ENCODE data around the gene CTU1.

CTU1 gene

GRCh38 chr19:51086153-51086850 is 21.9 kb downstream of the CTU1 start:
- Histone ChIP-seq H3K9me3 (ENCODE audit: control insufficient read depth, insufficient read depth, low read depth, low read length) (no peaks in the 10 kb centered on the region), H3K27ac (ENCODE audit: extremely low read depth, low read depth, low read length) (no peak overlapping the region), H3K36me3 (ENCODE audit: control insufficient read depth in 2 of 2, insufficient read depth in 1 of 2, low read length in 2 of 2) (no peaks in the 10 kb centered on the region), H3K4me1 (ENCODE audit: control insufficient read depth, insufficient read depth, low read length) (no peaks in the 10 kb centered on the region), H3K4me3 (ENCODE audit: low read depth, low read length) (no peak overlapping the region)
- TF ChIP-seq ZNF596 (tag by site-specific recombination; IDR thresholded peaks at IDR 0.05) (no peak), ZFP3 (tag by site-specific recombination; IDR thresholded peaks at IDR 0.05; ENCODE audit: low read depth) (peak; percentile 73; the same call in 1 of the 2 replicates)
- ChIA-PET CTCF (interaction anchor here (0.7 to 1.4 kb wide), 5 partner anchors 8 to 164 kb away, joined by 3 read pairs; no protein-coding TSS in a partner anchor), POLR2A (interaction anchor here (1.4 kb wide), 1 partner anchor 15 kb away, joined by 5 read pairs; no protein-coding TSS in a partner anchor)

GRCh38 chr19:51084505-51084904 is 23.7 kb downstream of the CTU1 start:
- Histone ChIP-seq H3K4me3 (ENCODE audit: low read depth, low read length) (no peak overlapping the region), H3K4me1 (ENCODE audit: control insufficient read depth, insufficient read depth, low read length) (no peaks in the 10 kb centered on the region)
- CTCF ChIA-PET, result interaction anchor here (0.6 to 1.3 kb wide), 3 partner anchors 10 to 546 kb away, joined by 3 to 7 read pairs (median 3); no protein-coding TSS in a partner anchor

GRCh38 chr19:51083783-51084182 is 24.4 kb downstream of the CTU1 start:
- CTCF ChIA-PET, result interaction anchor here (0.6 to 0.9 kb wide), 2 partner anchors 11 to 545 kb away, joined by 3 to 7 read pairs; no protein-coding TSS in a partner anchor
- H3K4me3 ChIP-seq (ENCODE audit: low read depth, low read length), result no peak overlapping the region
- POLR2A ChIA-PET, result no interaction called here
- H3K36me3 ChIP-seq (ENCODE audit: control insufficient read depth in 2 of 2, insufficient read depth in 1 of 2, low read length in 2 of 2), result no peaks in the 10 kb centered on the region
- TF ChIP-seq MYNN (tag by site-specific recombination; IDR thresholded peaks at IDR 0.05; ENCODE audit: borderline replicate concordance) (no peak), ZNF544 (tag by site-specific recombination; IDR thresholded peaks at IDR 0.05) (no peak), PRDM1 (tag by site-specific recombination; IDR thresholded peaks at IDR 0.05) (no peak), ZNF510 (tag by site-specific recombination; IDR thresholded peaks at IDR 0.05; ENCODE audit: insufficient replicate concordance) (no peak), ZNF16 (tag by site-specific recombination; IDR thresholded peaks at IDR 0.05; ENCODE audit: low read depth) (no peak), ZNF18 (tag by site-specific recombination; IDR thresholded peaks at IDR 0.05) (no peak), ZNF266 (tag by site-specific recombination; IDR thresholded peaks at IDR 0.05; ENCODE audit: low read depth) (no peak), ZNF664 (tag by site-specific recombination; IDR thresholded peaks at IDR 0.05) (no peak), REPIN1 (tag by site-specific recombination; IDR thresholded peaks at IDR 0.05; ENCODE audit: low read depth) (no peak), ZBTB26 (tag by site-specific recombination; optimal IDR thresholded peaks at IDR 0.05) (no peak), ZNF555 (tag by site-specific recombination; conservative IDR thresholded peaks at IDR 0.05) (no peak), ZNF677 (tag by site-specific recombination; IDR thresholded peaks at IDR 0.05) (no peak), ZNF366 (tag by site-specific recombination; conservative IDR thresholded peaks at IDR 0.05) (no peak), ZFHX2 (tag by site-specific recombination; conservative IDR thresholded peaks at IDR 0.05) (no peak), ZNF610 (tag by site-specific recombination; IDR thresholded peaks at IDR 0.05; ENCODE audit: borderline replicate concordance) (no peak), ZBTB8A (tag by site-specific recombination; IDR thresholded peaks at IDR 0.05) (no peak), ZNF391 (tag by site-specific recombination; IDR thresholded peaks at IDR 0.05; ENCODE audit: borderline replicate concordance, low read depth) (no peak), ZNF138 (tag by site-specific recombination; IDR thresholded peaks at IDR 0.05; ENCODE audit: borderline replicate concordance) (no peak), ZSCAN5A (tag by site-specific recombination; IDR thresholded peaks at IDR 0.05) (no peak), ZBTB21 (tag by site-specific recombination; IDR thresholded peaks at IDR 0.05) (no peak)
- H3K27ac ChIP-seq (ENCODE audit: extremely low read depth, low read depth, low read length), result no peak overlapping the region
- H3K9me3 ChIP-seq (ENCODE audit: control insufficient read depth, insufficient read depth, low read depth, low read length), result no peaks in the 10 kb centered on the region
- no peaks in the 10 kb centered on the region for H3K4me1 ChIP-seq (ENCODE audit: control insufficient read depth, insufficient read depth, low read length)

More at GRCh38 chr19:51084505-51084904, 23.7 kb downstream of the CTU1 start:
- Histone ChIP-seq H3K27ac (ENCODE audit: extremely low read depth, low read depth, low read length) (no peak overlapping the region), H3K9me3 (ENCODE audit: control insufficient read depth, insufficient read depth, low read depth, low read length) (no peaks in the 10 kb centered on the region), H3K36me3 (ENCODE audit: control insufficient read depth in 2 of 2, insufficient read depth in 1 of 2, low read length in 2 of 2) (no peaks in the 10 kb centered on the region)
- no peak for TF ChIP-seq MYNN (tag by site-specific recombination; IDR thresholded peaks at IDR 0.05; ENCODE audit: borderline replicate concordance)
- TF ChIP-seq SP3 (tag by site-specific recombination; IDR thresholded peaks at IDR 0.05), result no peak
- TF ChIP-seq SETDB1 (IDR thresholded peaks at IDR 0.05; ENCODE audit: insufficient read length, low read length), result no peak
- POLR2A ChIA-PET, result no interaction called here
